HL-60/S4 treated with phorbol 12-myristate 13-acetate at 8.2 ng/mL for 4 days and 3 days (cell line): ENCODE measurements around the gene FBXO28.

Experiments
- in situ Hi-C: fragments of 300-500 bp; cut with MboI; formaldehyde crosslinking; loops from 2 replicates; pipeline ENCODE4 v1.15.0; 2022; ENCODE audit warnings: low sequenced_read_pairs

The FBXO28 gene

GRCh38 chr1:224095339-224095738, 18.6 kb upstream of the FBXO28 start:
- in situ Hi-C loops: no loop called here

DNA sequence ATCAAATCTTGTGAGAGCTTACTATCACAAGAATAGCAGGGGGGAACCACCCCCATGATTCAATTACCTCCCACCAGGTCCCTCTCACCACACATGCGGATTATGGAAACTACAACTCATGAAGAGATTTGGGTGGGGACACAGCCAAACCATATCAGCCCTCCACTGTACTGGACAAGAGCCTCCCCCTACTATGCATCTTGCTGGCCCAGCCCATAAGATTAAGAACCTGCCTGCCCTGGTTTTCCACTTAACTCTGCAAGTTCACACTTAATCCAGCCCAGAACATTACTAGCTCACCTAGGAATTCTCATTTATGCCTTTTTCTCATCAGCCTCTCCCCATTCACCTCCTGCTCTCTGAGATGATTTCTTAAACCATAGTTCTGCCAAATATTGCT, 18.0 kb upstream of the FBXO28 start:
- in situ Hi-C loops: no loop called here

GRCh38 chr1:224096773-224097172, 17.1 kb upstream of the FBXO28 start:
- in situ Hi-C loops: no loop called here

GRCh38 chr1:224098007-224098406, 15.9 kb upstream of the FBXO28 start:
- in situ Hi-C loops: no loop called here

DNA sequence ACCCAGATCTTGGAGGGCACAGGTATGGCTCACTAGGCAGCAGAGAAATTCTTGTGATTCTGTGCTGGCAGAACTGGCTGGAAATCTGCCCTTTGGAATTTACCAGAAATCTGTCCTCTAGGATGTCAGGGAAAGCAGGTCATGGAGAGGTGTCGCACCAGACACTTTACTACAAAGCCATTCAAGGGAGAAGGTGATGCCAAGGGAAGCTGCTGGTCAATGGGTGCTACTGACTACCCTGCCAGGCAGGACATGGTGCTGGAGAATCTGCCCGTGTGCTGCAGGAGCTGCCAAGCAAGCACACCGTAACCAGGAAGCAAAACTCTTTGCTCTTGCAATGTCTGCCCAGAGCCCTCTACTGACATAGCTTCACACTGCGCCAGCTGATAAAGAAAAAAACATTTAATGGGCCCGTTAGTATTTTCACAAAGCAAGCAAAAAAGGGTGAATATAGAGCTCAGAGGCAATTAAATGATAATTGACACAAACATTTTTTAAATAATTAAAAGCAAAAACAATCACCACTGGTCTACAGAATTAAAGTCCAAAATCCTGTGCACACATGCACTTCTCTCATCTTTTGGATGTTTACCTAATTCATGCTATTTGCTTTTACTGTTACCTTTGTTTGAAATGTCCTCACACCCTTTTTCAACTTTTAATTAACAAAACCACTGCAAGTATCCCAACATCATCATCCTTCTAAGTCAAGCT, 7.2 kb upstream of the FBXO28 start:
- in situ Hi-C loops: no loop called here

- in situ Hi-C loops: no loop called here
Measured at GRCh38 chr1:224107282-224107625, 6.7 kb upstream of the FBXO28 start.

- in situ Hi-C loops: no loop called here
Measured at GRCh38 chr1:224108991-224109390, 4.9 kb upstream of the FBXO28 start.

GRCh38 chr1:224109981-224110380, 3.9 kb upstream of the FBXO28 start:
- in situ Hi-C loops: no loop called here

GRCh38 chr1:224113005-224113404, 906 bp upstream of the FBXO28 start:
- in situ Hi-C loops: no loop called here

GRCh38 chr1:224113545-224113917, 380 bp upstream of the FBXO28 start:
- in situ Hi-C loops: no loop called here

DNA sequence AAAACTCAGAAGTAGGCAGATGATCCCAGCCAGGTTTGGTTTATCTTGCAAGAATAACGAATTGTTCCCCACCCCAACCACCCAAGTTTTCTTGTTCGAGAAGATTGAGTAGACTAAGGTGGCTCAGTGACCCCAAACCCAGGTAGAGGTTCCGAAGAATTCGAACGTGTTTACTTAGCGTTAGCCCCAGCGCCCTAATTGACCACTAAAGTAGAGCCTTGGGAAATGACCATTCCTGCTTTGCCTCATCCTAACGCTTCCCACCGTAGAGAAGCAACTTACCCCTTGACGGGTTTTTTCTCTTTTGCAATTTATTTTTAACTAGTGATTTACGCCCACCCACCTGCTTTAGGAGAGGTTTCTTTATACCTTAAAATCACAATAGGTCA, 870 bp downstream of the FBXO28 start:
- in situ Hi-C loops: no loop called here

GRCh38 chr1:224116131-224116530, 2.2 kb downstream of the FBXO28 start:
- in situ Hi-C loops: no loop called here

- in situ Hi-C loops: no loop called here
Measured at GRCh38 chr1:224118688-224119087, 4.8 kb downstream of the FBXO28 start.

DNA sequence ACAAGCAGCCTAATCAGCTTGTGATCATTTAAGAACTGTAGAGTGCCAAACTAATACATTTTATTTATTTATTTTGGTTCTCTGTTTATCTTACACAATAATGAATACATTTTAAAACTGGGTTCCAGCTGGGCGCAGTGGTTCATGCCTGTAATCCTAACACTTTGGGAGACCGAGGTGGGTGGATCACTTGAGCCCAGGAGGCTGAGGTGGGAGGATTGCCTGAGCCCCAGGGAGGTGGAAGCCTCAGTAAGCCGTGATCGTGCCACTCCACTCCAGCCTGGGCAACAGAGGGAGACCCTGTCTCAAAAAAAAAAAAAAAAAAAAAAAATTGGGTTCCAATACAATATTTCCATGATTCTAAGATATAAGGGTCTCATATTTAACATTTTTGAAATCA, 9.2 kb downstream of the FBXO28 start:
- in situ Hi-C loops: no loop called here

GRCh38 chr1:224124220-224124619, 10.3 kb downstream of the FBXO28 start:
- in situ Hi-C loops: no loop called here

- in situ Hi-C loops: no loop called here
Measured at GRCh38 chr1:224127925-224128819, 14.3 kb downstream of the FBXO28 start.

DNA sequence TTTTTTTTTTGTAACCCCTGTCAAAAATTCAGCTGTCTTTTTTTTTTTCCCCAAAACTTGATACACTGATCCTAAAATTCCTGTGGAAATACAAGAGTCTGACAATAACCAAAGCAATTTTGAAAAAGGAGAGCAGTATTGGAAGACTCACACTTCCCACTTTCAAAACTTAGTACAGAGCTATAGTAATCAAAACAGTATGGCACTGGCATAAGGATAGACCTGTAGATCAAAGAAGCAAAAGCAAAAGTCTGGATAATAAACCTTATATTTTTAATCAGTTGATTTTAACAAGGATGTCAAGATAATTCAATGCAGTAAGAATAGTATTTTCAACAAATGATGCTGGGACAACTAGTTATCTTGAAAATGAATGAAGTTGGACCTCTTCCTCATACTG, 17.3 kb downstream of the FBXO28 start:
- in situ Hi-C loops: no loop called here

- in situ Hi-C loops: no loop called here
Measured at GRCh38 chr1:224132901-224133300, 19.0 kb downstream of the FBXO28 start.

- in situ Hi-C loops: no loop called here
Measured at GRCh38 chr1:224133741-224134299, 19.9 kb downstream of the FBXO28 start.

- in situ Hi-C loops: no loop called here
Measured at GRCh38 chr1:224137518-224137917, 23.6 kb downstream of the FBXO28 start.

DNA sequence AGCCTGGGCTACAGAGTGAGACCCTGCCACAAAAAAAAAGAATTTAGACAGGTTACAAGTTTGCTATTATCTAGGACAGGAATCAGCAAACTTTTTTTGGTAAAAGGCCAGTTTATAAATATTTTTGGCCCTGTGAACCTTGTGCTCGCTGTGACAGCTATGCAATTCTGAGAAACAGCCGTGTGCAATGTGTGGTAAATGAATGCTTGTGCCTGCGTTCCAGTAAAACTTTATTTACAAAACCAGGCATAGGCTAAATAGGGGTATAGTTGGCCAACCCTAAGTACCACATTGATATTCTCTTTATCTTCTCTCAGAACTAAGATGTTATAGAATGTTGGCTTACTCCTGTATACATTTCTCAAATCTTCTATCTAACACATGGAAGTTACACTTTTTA, 24.3 kb downstream of the FBXO28 start:
- in situ Hi-C loops: no loop called here

DNA sequence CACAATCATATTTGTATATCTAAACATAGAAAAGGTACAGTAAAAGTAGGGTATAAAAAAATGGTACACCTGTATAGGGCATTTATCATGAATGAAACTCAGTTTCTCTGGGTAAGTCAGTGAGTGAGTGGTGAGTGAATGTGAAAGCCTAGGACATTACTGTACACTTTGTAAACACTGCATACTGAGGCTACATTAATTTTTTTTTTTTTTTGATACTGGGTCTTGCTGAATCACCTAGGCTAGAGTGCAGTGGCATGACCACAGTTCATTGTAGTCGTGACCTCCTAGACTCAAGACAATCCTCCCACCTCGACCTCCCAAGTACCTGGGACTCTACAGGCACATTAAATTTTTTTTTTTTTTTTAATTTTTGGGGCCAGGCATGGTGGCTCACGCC, 27.8 kb downstream of the FBXO28 start:
- in situ Hi-C loops: no loop called here
